HG03108 (cell line): ENCODE measurements around the gene HIGD1B.
"Not testable (repeated sequence)": the region's sequence is repeated elsewhere in the genome, so short reads cannot be mapped to it uniquely, and the experiment has no call there.

ENCODE experiments used
- ATAC-seq: cut with Tn5 transposase; IDR thresholded peaks from one replicate; pipeline ENCODE4 v1.9.1; 2021; ENCODE audit warnings: moderate library complexity; ENCODE audit not compliant: unreplicated experiment

The HIGD1B gene

DNA sequence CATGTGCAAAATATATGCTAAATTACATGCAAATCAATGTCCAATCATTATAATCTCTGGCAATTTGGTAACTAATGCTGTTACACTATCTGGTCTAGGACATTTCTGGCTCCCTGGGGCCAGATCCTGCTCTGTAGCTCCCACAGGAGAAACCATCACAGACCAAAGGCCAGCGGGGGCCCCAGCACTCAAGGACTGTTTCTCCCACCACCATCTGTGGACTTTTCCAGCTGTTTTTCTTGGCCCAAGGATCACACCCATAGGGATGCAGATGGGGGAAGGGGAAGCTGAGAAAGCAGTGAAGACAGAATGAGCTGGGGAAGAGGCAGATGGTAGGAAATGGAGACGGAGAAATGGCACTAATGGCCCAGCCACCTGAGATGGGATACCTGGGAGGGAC is at the start of gene HIGD1B:
Gene HIGD1B (plus strand): TSS at position 298 of the 400 bp plus-strand sequence. CDS start 270 bp downstream, outside the sequence.
- ATAC-seq = no peak

DNA sequence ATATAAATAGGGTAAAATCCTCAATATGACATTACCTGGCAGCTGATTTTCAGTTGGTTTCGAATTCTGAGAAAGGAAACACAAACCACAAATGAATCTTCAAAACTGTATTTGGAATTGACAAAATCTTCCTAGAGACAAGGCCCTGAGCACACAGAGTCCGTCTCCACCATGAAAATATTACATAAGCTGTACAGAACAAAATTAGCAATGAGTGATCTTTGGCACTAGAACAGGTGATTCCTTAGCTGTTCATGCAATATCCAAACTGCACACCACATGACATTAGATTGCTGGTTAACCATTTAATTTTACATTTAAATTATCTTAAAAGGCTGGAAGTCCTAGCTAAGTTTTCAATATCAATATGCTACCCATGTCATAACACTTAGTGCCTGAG is 49.3 kb upstream of the HIGD1B start:
- no peak for ATAC-seq

DNA sequence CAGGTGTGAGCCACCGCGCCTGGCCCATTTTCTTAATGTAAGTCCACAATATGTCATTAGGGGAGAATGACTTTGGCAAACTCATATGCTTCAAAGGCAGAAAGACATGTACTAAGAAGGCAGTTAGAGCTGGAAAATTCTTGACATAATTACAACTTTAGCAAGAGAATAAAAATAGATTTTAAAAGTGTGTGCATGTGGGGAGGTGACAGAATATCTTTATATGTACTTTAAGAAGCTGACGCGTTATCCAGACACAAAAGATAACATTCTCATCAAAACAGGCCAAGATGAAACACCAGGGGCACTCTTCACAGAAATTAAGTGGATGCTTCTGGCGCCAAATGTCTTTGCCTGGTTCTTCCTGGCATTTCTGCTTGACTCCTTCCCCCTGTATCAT is 45.8 kb upstream of the HIGD1B start:
- no peak for ATAC-seq

- no peak for ATAC-seq
Measured at GRCh38 chr17:44804302-44805089, 43.2 kb upstream of the HIGD1B start.

GRCh38 chr17:44807093-44807816 is 40.4 kb upstream of the HIGD1B start:
- no peak for ATAC-seq

DNA sequence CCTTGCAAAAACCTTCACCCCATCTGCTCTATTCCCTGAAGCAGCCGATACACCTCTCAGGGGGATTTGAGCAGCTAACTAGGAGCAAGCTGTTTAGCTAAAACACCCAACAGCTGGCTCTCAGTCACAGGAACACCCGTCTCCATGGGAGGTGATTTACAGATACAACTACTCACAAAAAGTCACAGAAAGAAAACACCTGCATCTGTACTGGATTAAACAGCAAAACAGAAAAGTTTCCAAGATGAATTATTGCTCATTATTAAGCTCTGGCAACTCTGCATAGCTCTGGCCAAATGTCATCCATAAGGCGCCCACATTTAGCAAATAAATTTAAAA is 39.9 kb upstream of the HIGD1B start:
- ATAC-seq = no peak

GRCh38 chr17:44808156-44808555 is 39.5 kb upstream of the HIGD1B start:
- ATAC-seq = no peak

- ATAC-seq = not testable (repeated sequence)
Measured at GRCh38 chr17:44808656-44809388, 38.9 kb upstream of the HIGD1B start.

- ATAC-seq = no peak
Measured at GRCh38 chr17:44812263-44812662, 35.4 kb upstream of the HIGD1B start.

DNA sequence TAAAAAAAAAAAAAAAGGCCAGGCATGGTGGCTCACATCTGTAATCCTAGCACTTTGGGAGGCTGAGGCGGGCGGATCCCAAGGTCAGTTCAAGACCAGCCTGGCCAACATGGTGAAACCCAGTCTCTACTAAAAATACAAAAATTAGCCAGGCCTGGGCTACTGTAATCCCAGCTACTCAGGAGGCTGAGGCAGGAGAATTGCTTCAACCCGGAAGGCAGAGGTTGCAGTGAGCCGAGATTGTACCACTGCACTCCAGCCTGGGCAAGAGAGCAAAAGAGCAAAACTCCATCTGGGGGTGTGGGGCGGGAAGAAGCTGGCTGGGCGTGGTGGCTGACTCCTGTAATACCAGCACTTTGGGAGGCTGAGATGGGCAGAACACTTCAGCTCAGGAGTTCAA is 29.2 kb upstream of the HIGD1B start:
- ATAC-seq = not testable (repeated sequence)

- ATAC-seq = no peak
Measured at GRCh38 chr17:44820631-44821212, 27.0 kb upstream of the HIGD1B start.

DNA sequence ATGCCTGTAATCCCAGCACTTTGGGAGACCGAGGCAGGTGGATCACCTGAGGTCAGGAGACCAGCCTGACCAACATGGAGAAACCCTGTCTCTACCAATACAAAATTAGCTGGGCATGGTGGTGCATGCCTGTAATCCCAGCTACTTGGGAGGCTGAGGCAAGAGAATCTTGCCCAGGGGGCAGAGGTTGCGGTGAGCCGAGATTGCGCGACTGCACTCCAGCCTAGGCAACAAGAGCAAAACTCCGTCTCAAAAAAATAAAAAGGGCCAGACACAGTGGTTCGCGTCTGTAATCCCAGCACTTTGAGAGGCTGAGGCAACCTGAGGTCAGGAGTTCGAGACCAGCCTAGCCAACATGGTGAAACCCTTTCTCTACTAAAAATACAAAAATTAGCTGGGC is 22.4 kb upstream of the HIGD1B start:
- not testable (repeated sequence) for ATAC-seq

DNA sequence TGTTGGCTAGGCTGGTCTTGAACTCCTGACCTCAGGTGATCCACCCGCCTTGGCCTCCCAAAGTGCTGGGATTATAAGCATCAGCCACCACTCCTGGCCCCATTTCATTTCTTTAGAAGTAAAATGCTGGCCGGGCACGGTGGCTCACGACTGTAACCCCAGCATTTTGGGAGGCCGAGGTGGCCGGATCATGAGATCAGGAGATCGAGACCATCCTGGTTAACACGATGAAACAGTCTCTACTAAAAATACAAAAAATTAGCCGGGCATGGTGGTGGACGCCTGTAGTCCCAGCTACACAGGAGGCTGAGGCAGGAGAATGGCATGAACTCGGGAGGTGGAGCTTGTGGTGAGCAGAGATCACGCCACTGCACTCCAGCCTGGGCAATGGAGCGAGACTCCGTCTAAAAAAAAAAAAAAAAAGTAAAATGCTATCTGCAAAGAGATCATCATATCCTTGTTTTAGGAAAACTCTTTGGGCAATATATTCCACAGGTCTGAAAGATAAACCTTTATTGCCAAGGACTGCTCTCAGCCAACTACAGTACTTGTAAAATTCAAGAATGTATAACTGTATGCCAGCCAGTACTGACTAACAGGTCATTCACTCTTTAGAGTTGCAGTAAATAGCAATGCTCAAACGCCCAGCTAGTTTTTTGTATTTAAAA is 21.4 kb upstream of the HIGD1B start:
- ATAC-seq = no peak

GRCh38 chr17:44827863-44828262 is 19.8 kb upstream of the HIGD1B start:
- ATAC-seq = no peak

- no peak for ATAC-seq
Measured at GRCh38 chr17:44828919-44829522, 18.7 kb upstream of the HIGD1B start.

- no peak for ATAC-seq
Measured at GRCh38 chr17:44829523-44830358, 17.9 kb upstream of the HIGD1B start, which contains the start of gene GJC1. Gene GJC1, minus strand, starts transcription at chr17:44830287. Its CDS starts 24,470 bp downstream, at chr17:44805817.

GRCh38 chr17:44830359-44831288 is 17.1 kb upstream of the HIGD1B start:
- no peak for ATAC-seq

- ATAC-seq = no peak
Measured at GRCh38 chr17:44831371-44831770, 16.3 kb upstream of the HIGD1B start.
